ENCODE data around the gene SIVA1.

The SIVA1 gene

GRCh38 chr14:104714066-104714465 is 38.9 kb upstream of the SIVA1 start:
- no peaks in the 10 kb centered on the region for H3K9me3 ChIP-seq (ENCODE audit: control extremely low read depth in 1 of 5, control insufficient read depth in 4 of 5, insufficient read depth in 2 of 5, low read depth in 1 of 5, low read length in 4 of 5)
- H3K36me3 ChIP-seq (ENCODE audit: control insufficient read depth in 4 of 4, insufficient read depth in 4 of 4, low read length in 3 of 4), result peaks cover 0 to 78% (median 52%) of the 10 kb centered on the region in 4 experiments
- H3K4me3 ChIP-seq (ENCODE audit: control insufficient read depth in 1 of 7, extremely low read depth in 1 of 7, insufficient read depth in 4 of 7, low read depth in 2 of 7, low read length in 6 of 7), result no peak overlapping the region
- ChIA-PET CTCF (interaction anchor here (2.9 kb wide), 1 partner anchor 17 kb away, joined by 11 read pairs; no protein-coding TSS in a partner anchor), POLR2A (no interaction called here)
- peaks cover 0 to 12% (median under 1%) of the 10 kb centered on the region in 4 experiments for H3K4me1 ChIP-seq (ENCODE audit: control extremely low read depth in 1 of 4, control insufficient read depth in 4 of 4, insufficient read depth in 4 of 4, low read length in 3 of 4)
- DNase-seq, result no peak
- no peak overlapping the region for H3K27ac ChIP-seq (ENCODE audit: insufficient read depth in 1 of 2, low read depth in 1 of 2, low read length in 2 of 2, poor library complexity in 1 of 2, severe bottlenecking in 2 of 2)
- H3K27me3 ChIP-seq (replicated peaks in 2 of 5; ENCODE audit: control insufficient read depth in 4 of 5, insufficient read depth in 5 of 5, low read length in 4 of 5), result no peaks in the 10 kb centered on the region
- 99% methylated on average over 14 of the region's 16 CpGs for WGBS (ENCODE audit: insufficient coverage)

- POLR2A ChIA-PET, result no interaction called here
- no peak for DNase-seq
- Histone ChIP-seq H3K4me1 (ENCODE audit: control extremely low read depth in 1 of 4, control insufficient read depth in 4 of 4, insufficient read depth in 4 of 4, low read length in 3 of 4) (peaks cover 0 to 12% (median under 1%) of the 10 kb centered on the region in 4 experiments), H3K4me3 (ENCODE audit: control insufficient read depth in 1 of 7, extremely low read depth in 1 of 7, insufficient read depth in 4 of 7, low read depth in 2 of 7, low read length in 6 of 7) (no peak overlapping the region), H3K27me3 (replicated peaks in 2 of 5; ENCODE audit: control insufficient read depth in 4 of 5, insufficient read depth in 5 of 5, low read length in 4 of 5) (no peaks in the 10 kb centered on the region), H3K27ac (ENCODE audit: insufficient read depth in 1 of 2, low read depth in 1 of 2, low read length in 2 of 2, poor library complexity in 1 of 2, severe bottlenecking in 2 of 2) (no peak overlapping the region), H3K36me3 (ENCODE audit: control insufficient read depth in 4 of 4, insufficient read depth in 4 of 4, low read length in 3 of 4) (peaks cover 0 to 78% (median 54%) of the 10 kb centered on the region in 4 experiments), H3K9me3 (ENCODE audit: control extremely low read depth in 1 of 5, control insufficient read depth in 4 of 5, insufficient read depth in 2 of 5, low read depth in 1 of 5, low read length in 4 of 5) (no peaks in the 10 kb centered on the region)
- 99% methylated on average over 31 of the region's 31 CpGs for WGBS (ENCODE audit: insufficient coverage)
- CTCF ChIA-PET, result no interaction called here
These were observed 38.3 kb upstream of the SIVA1 start for GRCh38 chr14:104714681-104715080.

GRCh38 chr14:104715416-104715815 is 37.5 kb upstream of the SIVA1 start:
- H3K36me3 ChIP-seq (ENCODE audit: control insufficient read depth in 4 of 4, insufficient read depth in 4 of 4, low read length in 3 of 4), result peaks cover 0 to 73% (median 52%) of the 10 kb centered on the region in 4 experiments
- WGBS (ENCODE audit: insufficient coverage), result 97% methylated on average over 18 of the region's 18 CpGs
- CTCF ChIA-PET, result interaction anchor here (1.5 kb wide), 1 partner anchor 8 kb away, joined by 4 read pairs; no protein-coding TSS in a partner anchor

DNA sequence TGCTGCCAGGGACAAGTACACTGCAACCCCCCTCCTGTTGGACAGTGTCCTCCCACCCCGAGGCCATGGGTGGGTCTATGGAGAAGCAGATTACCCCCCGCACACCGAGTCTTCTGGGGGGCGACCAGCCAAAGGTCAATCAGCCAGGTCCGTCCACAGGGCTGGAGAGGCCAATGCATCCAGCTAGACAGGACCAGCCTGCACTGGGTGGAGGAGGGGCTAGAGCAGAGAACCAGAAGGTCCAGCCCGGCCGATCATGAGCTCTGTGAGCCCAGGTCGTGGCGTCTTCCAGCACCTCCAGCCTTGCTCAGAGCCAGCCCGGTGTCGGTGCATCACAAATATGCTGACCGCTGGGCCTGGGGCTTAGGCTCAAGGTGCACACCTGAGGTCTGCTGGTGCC is 37.1 kb upstream of the SIVA1 start:
- H3K27me3 ChIP-seq (replicated peaks in 2 of 5; ENCODE audit: control insufficient read depth in 4 of 5, insufficient read depth in 5 of 5, low read length in 4 of 5), result no peaks in the 10 kb centered on the region
- H3K9me3 ChIP-seq (ENCODE audit: control extremely low read depth in 1 of 5, control insufficient read depth in 4 of 5, insufficient read depth in 2 of 5, low read depth in 1 of 5, low read length in 4 of 5), result no peaks in the 10 kb centered on the region
- 93% methylated on average over 10 of the region's 12 CpGs for WGBS (ENCODE audit: insufficient coverage)
- CTCF ChIA-PET, result interaction anchor here (0.9 to 1.5 kb wide), 2 partner anchors 8 to 20 kb away, joined by 3 to 4 read pairs; no protein-coding TSS in a partner anchor
- peaks cover 0 to 12% (median under 1%) of the 10 kb centered on the region in 4 experiments for H3K4me1 ChIP-seq (ENCODE audit: control extremely low read depth in 1 of 4, control insufficient read depth in 4 of 4, insufficient read depth in 4 of 4, low read length in 3 of 4)
- no peak for DNase-seq
- H3K4me3 ChIP-seq (ENCODE audit: control insufficient read depth in 1 of 7, extremely low read depth in 1 of 7, insufficient read depth in 4 of 7, low read depth in 2 of 7, low read length in 6 of 7), result no peak overlapping the region
- H3K27ac ChIP-seq (ENCODE audit: insufficient read depth in 1 of 2, low read depth in 1 of 2, low read length in 2 of 2, poor library complexity in 1 of 2, severe bottlenecking in 2 of 2), result no peak overlapping the region
- POLR2A ChIA-PET, result no interaction called here
- peaks cover 0 to 69% (median 48%) of the 10 kb centered on the region in 4 experiments for H3K36me3 ChIP-seq (ENCODE audit: control insufficient read depth in 4 of 4, insufficient read depth in 4 of 4, low read length in 3 of 4)

More at GRCh38 chr14:104715416-104715815, 37.5 kb upstream of the SIVA1 start:
- H3K27me3 ChIP-seq (replicated peaks in 2 of 5; ENCODE audit: control insufficient read depth in 4 of 5, insufficient read depth in 5 of 5, low read length in 4 of 5), result no peaks in the 10 kb centered on the region
- POLR2A ChIA-PET, result no interaction called here
- H3K27ac ChIP-seq (ENCODE audit: insufficient read depth in 1 of 2, low read depth in 1 of 2, low read length in 2 of 2, poor library complexity in 1 of 2, severe bottlenecking in 2 of 2), result no peak overlapping the region
- H3K4me3 ChIP-seq (ENCODE audit: control insufficient read depth in 1 of 7, extremely low read depth in 1 of 7, insufficient read depth in 4 of 7, low read depth in 2 of 7, low read length in 6 of 7), result no peak overlapping the region
- peaks cover 0 to 12% (median under 1%) of the 10 kb centered on the region in 4 experiments for H3K4me1 ChIP-seq (ENCODE audit: control extremely low read depth in 1 of 4, control insufficient read depth in 4 of 4, insufficient read depth in 4 of 4, low read length in 3 of 4)
- no peak for DNase-seq
- no peaks in the 10 kb centered on the region for H3K9me3 ChIP-seq (ENCODE audit: control extremely low read depth in 1 of 5, control insufficient read depth in 4 of 5, insufficient read depth in 2 of 5, low read depth in 1 of 5, low read length in 4 of 5)

DNA sequence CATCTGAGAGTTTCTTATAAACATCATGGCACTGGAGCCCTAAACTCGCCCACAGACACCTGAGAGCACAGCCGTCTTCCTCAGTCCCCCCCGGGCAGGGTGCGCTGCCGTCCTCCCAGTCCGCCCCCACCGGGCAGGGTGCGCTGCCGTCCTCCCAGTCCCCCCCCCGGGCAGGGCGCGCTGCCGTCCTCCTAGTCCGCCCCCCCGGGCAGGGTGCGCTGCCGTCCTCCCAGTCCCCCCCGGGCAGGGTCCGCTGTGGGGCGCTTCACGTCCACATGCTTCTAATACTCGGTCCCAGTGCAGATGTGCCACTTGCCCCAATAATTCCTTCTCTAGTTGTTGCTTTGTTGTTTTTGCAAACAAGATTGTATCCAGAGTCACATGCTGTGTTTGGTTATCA is 35.8 kb upstream of the SIVA1 start:
- ChIA-PET POLR2A (no interaction called here), CTCF (no interaction called here)
- Histone ChIP-seq H3K27ac (ENCODE audit: insufficient read depth in 1 of 2, low read depth in 1 of 2, low read length in 2 of 2, poor library complexity in 1 of 2, severe bottlenecking in 2 of 2) (no peak overlapping the region), H3K4me1 (ENCODE audit: control extremely low read depth in 1 of 4, control insufficient read depth in 4 of 4, insufficient read depth in 4 of 4, low read length in 3 of 4) (peaks cover 0 to 12% (median under 1%) of the 10 kb centered on the region in 4 experiments), H3K36me3 (ENCODE audit: control insufficient read depth in 4 of 4, insufficient read depth in 4 of 4, low read length in 3 of 4) (peaks cover 0 to 56% (median 38%) of the 10 kb centered on the region in 4 experiments), H3K27me3 (replicated peaks in 2 of 5; ENCODE audit: control insufficient read depth in 4 of 5, insufficient read depth in 5 of 5, low read length in 4 of 5) (no peaks in the 10 kb centered on the region), H3K4me3 (ENCODE audit: control insufficient read depth in 1 of 7, extremely low read depth in 1 of 7, insufficient read depth in 4 of 7, low read depth in 2 of 7, low read length in 6 of 7) (no peak overlapping the region), H3K9me3 (ENCODE audit: control extremely low read depth in 1 of 5, control insufficient read depth in 4 of 5, insufficient read depth in 2 of 5, low read depth in 1 of 5, low read length in 4 of 5) (no peaks in the 10 kb centered on the region)
- no peak for DNase-seq
- WGBS (ENCODE audit: insufficient coverage), result 91% methylated on average over 3 of the region's 22 CpGs

DNA sequence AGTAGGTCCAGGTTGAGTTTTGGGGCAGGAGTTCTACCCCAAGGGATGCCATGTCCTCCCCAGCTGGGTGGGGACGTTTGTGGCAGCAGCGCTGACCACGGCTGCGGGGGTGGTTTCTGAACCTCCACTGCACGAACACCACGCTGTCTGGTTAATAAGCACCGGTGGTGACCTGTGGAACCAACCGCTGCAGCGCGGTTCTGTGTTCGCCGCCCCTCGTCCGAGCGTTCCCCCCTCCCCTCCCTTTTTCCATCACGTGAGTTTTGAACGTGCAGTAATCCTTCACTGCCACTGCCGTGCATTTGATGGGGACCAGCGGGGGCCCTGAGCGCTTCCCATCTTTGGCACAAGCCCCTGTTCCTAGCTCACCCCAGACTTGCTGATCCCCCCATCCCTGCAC is 35.3 kb upstream of the SIVA1 start:
- no peaks in the 10 kb centered on the region for H3K9me3 ChIP-seq (ENCODE audit: control extremely low read depth in 1 of 5, control insufficient read depth in 4 of 5, insufficient read depth in 2 of 5, low read depth in 1 of 5, low read length in 4 of 5)
- H3K36me3 ChIP-seq (ENCODE audit: control insufficient read depth in 4 of 4, insufficient read depth in 4 of 4, low read length in 3 of 4), result peaks cover 0 to 52% (median 35%) of the 10 kb centered on the region in 4 experiments
- POLR2A ChIA-PET, result no interaction called here
- WGBS (ENCODE audit: insufficient coverage), result 82% methylated on average over 20 of the region's 20 CpGs
- no peak overlapping the region for H3K4me3 ChIP-seq (ENCODE audit: control insufficient read depth in 1 of 7, extremely low read depth in 1 of 7, insufficient read depth in 4 of 7, low read depth in 2 of 7, low read length in 6 of 7)
- no peaks in the 10 kb centered on the region for H3K27me3 ChIP-seq (replicated peaks in 2 of 5; ENCODE audit: control insufficient read depth in 4 of 5, insufficient read depth in 5 of 5, low read length in 4 of 5)
- CTCF ChIA-PET, result no interaction called here
- no peak overlapping the region for H3K27ac ChIP-seq (ENCODE audit: insufficient read depth in 1 of 2, low read depth in 1 of 2, low read length in 2 of 2, poor library complexity in 1 of 2, severe bottlenecking in 2 of 2)
- H3K4me1 ChIP-seq (ENCODE audit: control extremely low read depth in 1 of 4, control insufficient read depth in 4 of 4, insufficient read depth in 4 of 4, low read length in 3 of 4), result peaks cover 0 to 10% (median under 1%) of the 10 kb centered on the region in 4 experiments
- DNase-seq, result no peak

DNA sequence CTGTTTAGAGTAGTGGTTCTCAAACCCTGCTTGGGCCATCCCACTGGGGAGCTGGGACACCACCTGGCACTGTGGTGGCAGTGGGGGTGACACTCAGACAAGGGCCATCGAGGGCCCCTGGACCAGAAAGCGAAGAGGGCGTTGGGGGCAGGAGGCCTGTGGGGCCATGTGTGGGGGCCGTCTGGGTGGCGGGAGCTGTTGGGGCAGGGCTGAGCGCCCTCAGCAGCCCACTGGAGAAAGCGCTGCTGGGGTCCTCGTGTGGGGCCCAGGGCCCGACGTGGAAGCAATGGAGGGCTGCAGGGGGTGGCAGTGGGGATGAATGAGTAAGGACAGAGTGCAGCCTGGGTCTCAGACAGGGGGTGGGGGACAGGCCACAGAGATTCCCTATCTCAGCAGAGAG is 34.8 kb upstream of the SIVA1 start:
- H3K27ac ChIP-seq (ENCODE audit: insufficient read depth in 1 of 2, low read depth in 1 of 2, low read length in 2 of 2, poor library complexity in 1 of 2, severe bottlenecking in 2 of 2), result no peak overlapping the region
- 96% methylated on average over 8 of the region's 10 CpGs for WGBS (ENCODE audit: insufficient coverage)
- no peak for DNase-seq
- POLR2A ChIA-PET, result no interaction called here
- H3K4me1 ChIP-seq (ENCODE audit: control extremely low read depth in 1 of 4, control insufficient read depth in 4 of 4, insufficient read depth in 4 of 4, low read length in 3 of 4), result peaks cover 0 to 5% (median under 1%) of the 10 kb centered on the region in 4 experiments
- CTCF ChIA-PET, result no interaction called here
- H3K27me3 ChIP-seq (replicated peaks in 2 of 5; ENCODE audit: control insufficient read depth in 4 of 5, insufficient read depth in 5 of 5, low read length in 4 of 5), result no peaks in the 10 kb centered on the region
- no peak overlapping the region for H3K4me3 ChIP-seq (ENCODE audit: control insufficient read depth in 1 of 7, extremely low read depth in 1 of 7, insufficient read depth in 4 of 7, low read depth in 2 of 7, low read length in 6 of 7)
- H3K9me3 ChIP-seq (ENCODE audit: control extremely low read depth in 1 of 5, control insufficient read depth in 4 of 5, insufficient read depth in 2 of 5, low read depth in 1 of 5, low read length in 4 of 5), result no peaks in the 10 kb centered on the region
- H3K36me3 ChIP-seq (ENCODE audit: control insufficient read depth in 4 of 4, insufficient read depth in 4 of 4, low read length in 3 of 4), result peaks cover 0 to 47% (median 31%) of the 10 kb centered on the region in 4 experiments

Data from common myeloid progenitor, CD34-positive (primary cell).